Lung microvascular endothelial cell (primary cell): ENCODE measurements around the gene MAP3K1. TPM values are rescaled to one million over a fixed set of nuclear protein-coding genes. Genes with fewer than 3 reads are reported as not detected.

Experiments
- DNase-seq, 2 donors: peaks; one replicate each; pipeline versions ENCODE4 v3.0.0 to v3.0.0-alpha.2; 2010; ENCODE audit warnings: low read depth in 2 of 2
- total RNA-seq: library from RNA; depleted of rRNA; stranded (reverse); fragments of >200 nt; gene quantifications from 2 replicates; pipeline ENCODE4 v1.2.1, GENCODE V29; 2014

Gene MAP3K1
- total RNA-seq, 1 donor from 2014 or later: 48.2 TPM

GRCh38 chr5:56900858-56901578, 85.7 kb downstream of the MAP3K1 start:
- peak; percentile 43 to 63 for DNase-seq

DNA sequence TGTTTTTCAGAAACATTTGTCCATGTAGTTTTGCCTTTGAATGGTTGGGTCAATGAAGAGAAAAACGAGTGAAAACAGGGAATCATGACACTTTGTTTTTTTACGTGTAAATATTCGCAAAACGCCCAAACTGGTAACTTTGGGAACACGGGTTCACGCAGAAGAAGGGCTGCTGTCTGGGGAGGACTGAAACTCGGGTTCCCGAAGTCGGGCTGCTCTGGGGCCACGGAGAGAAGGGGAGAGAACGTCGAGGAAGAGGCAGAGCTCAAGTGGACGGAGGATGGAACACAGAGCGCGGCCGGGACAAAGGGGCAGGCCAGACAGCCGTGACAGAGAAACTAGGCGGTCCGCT, 93.6 kb downstream of the MAP3K1 start:
- DNase-seq: no peak

DNA sequence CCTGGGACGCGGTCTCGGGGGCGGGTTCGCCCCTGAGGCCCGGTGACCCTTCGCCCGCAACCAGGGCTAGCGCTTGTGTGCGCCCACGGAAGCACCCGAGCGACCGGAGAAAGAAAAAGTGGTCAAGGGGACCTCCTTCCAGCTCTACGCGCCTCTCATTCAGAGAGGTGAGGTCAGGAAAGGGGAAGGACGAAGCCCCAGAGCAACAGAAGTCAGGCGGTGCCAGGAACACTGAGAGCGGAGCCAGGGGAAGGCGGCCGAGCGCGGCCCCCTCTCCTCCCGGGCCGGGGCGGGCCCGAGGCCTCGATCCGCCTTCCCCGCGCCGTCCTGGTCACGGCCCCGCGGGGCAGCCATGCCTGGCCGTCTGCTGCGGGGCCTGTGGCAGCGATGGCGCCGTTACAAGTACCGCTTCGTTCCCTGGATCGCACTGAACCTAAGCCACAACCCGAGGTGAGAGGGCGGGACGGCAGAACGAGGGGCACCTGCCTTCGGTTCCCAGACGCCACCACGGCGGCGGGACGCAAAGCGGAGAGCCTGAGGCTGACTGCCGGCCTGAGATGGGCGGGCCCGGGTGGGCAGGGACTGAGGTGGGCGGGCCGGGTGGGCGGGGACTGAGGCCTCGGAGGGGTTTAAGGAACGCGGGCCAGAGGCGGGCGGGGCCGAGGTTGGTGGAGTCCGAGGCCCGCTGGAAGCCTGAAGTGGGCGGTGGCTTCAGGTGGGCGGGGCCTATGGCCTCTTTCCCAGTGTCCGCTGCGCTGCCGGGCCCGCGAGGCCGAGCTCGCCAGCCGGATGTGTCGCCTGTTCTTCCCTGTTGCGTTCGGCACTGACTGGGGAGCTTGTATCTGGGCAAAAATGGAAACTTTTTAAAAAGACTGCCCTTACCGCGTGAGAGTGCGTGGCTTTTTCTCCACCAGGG, 94.2 kb downstream of the MAP3K1 start, which contains the start of gene SETD9:
Gene SETD9, plus strand, starts transcription at position 303 of the 916 bp plus-strand sequence. Its CDS starts 50 bp downstream, at position 353.
- DNase-seq: peak; percentile 98 to 99

GRCh38 chr5:56910210-56910965, 95.0 kb downstream of the MAP3K1 start:
- peak in 1 of 2 donors; percentile 80 for DNase-seq

- no peak for DNase-seq
These were observed 98.4 kb downstream of the MAP3K1 start for GRCh38 chr5:56913766-56914165.

- DNase-seq: no peak
These were observed 99.3 kb downstream of the MAP3K1 start for GRCh38 chr5:56914678-56915077.

DNA sequence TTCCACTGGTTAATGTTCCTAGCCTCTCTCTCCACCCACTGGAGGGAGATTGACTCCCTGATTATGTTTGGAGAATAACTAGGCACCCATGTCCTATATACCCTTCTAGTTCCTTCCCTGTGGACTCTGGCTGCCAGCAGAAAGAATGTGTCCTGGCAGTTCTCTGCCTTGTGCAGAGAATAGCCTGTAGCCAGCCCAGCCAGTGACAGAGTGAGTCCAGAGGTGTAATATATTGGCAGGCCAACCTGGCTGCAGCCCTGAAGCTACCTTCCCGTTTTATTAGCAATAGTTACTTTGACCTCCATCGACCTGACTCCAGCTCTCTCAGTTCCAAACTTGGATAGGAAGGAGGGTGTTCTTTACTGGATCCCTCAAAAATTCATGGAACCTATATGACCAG, 102.2 kb downstream of the MAP3K1 start:
- DNase-seq: no peak

DNA sequence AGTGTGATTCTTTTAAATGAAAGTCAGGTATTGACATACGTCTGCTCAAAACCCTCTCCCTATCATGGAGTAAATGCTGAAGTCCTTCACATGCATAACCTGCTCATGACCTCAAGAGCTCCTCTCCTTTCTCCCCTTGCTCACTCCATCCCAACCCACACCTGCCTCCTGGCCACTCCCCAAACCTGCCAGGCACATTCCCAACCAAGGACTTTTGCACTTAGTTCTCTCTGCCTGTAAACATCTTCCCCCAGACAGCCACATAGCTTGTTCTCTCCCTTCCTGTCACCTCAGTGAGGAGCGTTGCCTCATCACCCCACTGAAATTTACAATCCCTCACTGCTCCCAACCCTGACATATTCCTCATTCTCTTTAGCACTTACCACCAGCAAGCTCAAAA, 102.7 kb downstream of the MAP3K1 start:
- DNase-seq: no peak

- no peak for DNase-seq
These were observed 104.8 kb downstream of the MAP3K1 start for GRCh38 chr5:56919942-56920662.

GRCh38 chr5:56922922-56923321, 107.6 kb downstream of the MAP3K1 start:
- DNase-seq: no peak

- DNase-seq: no peak
These were observed 119.0 kb downstream of the MAP3K1 start for GRCh38 chr5:56934325-56934724.

GRCh38 chr5:56938858-56939257, 123.5 kb downstream of the MAP3K1 start:
- peak in 1 of 2 donors; percentile 11 for DNase-seq

GRCh38 chr5:56941981-56942380, 126.6 kb downstream of the MAP3K1 start:
- DNase-seq: no peak

Other genes starting within 250 kb of the MAP3K1 start
- gene SETD9, start 94.0 kb downstream of the MAP3K1 start, total RNA-seq: 11.6 and 14.5 TPM in 2 replicates
- gene MIER3, start 136.6 kb downstream of the MAP3K1 start, total RNA-seq: 9.4 and 12.7 TPM in 2 replicates